Stimulated activated CD8-positive, alpha-beta memory T cell treated with anti-CD3 and anti-CD28 coated beads, Interleukin-15, amount 100 ng/mL, for 24 hours (primary cell): ENCODE measurements around the gene DLGAP1.
"Not testable (repeated sequence)": the region's sequence is repeated elsewhere in the genome, so short reads cannot be mapped to it uniquely, and the experiment has no call there.

Experiments
- DNase-seq: peaks from one replicate; pipeline ENCODE4 v3.0.0-alpha.2; 2020; ENCODE audit warnings: low read depth

DLGAP1 gene

GRCh38 chr18:3720159-3720558 lies 734.9 kb downstream of the DLGAP1 start:
- DNase-seq: no peak

- no peak for DNase-seq
Observed at GRCh38 chr18:3717376-3718025, 737.6 kb downstream of the DLGAP1 start.

- DNase-seq: no peak
Observed at GRCh38 chr18:3716116-3716660, 738.9 kb downstream of the DLGAP1 start.

GRCh38 chr18:3715231-3716080 lies 739.7 kb downstream of the DLGAP1 start:
- DNase-seq: no peak

DNA sequence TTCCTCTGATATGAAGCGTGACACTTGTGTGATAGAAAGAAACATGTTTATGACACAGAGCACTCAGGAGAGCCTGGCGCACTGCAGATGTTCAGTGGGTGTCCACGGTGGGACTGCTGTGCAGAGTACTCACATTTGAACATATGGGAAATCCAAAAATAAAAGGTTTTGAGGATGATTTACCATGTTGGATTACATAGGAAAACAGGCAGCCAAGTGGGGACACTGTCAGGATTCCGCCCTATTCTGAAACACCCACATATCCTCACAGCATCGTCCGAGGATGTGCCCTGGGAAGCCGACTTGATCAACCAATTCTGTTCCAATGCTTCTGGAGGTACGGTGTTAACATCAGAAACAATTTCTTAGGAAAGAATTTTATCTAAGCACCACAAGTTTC lies 741.4 kb downstream of the DLGAP1 start:
- DNase-seq: no peak

DNA sequence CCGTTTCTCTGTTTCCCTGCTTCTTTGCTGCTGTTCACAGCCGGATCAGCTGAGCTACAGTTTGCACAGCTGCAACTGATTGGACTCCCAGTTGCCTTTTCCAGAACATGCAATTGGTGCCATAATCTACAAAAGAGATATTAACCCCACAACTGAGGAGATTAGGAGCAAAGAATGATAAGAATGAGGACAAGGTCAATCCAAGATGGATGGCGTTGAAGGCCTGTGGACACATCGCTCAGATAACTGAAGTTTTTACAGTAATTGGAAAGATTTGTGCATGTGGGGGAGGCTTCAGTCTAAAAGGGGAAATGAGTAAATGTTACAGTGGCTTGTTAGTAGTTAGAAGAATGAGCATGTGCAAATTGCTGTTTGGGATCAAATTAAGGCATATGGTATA lies 741.9 kb downstream of the DLGAP1 start:
- DNase-seq: no peak

DNA sequence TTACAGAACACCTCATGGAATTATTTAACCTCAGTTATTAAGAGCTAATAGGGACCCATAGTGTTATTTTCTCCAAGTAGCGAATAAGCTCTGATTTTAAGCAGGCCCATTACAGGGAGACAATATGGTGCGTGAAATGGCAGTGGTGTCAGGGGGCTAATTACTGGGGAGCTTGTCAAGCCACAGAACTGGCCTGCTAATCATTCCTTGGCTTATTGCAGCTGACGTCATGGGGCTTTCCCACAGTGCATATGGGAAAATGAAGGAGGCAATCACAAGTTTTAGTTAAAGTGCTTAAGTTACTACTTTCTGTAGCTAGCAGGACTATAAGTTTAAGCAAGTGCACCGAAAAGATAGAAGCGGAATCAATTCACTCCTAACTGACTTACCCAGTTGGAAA lies 742.6 kb downstream of the DLGAP1 start:
- no peak for DNase-seq

GRCh38 chr18:3710712-3711301 lies 744.3 kb downstream of the DLGAP1 start:
- DNase-seq: no peak

GRCh38 chr18:3709205-3709604 lies 745.9 kb downstream of the DLGAP1 start:
- no peak for DNase-seq

- no peak for DNase-seq
Observed at GRCh38 chr18:3706279-3707097, 748.6 kb downstream of the DLGAP1 start.

DNA sequence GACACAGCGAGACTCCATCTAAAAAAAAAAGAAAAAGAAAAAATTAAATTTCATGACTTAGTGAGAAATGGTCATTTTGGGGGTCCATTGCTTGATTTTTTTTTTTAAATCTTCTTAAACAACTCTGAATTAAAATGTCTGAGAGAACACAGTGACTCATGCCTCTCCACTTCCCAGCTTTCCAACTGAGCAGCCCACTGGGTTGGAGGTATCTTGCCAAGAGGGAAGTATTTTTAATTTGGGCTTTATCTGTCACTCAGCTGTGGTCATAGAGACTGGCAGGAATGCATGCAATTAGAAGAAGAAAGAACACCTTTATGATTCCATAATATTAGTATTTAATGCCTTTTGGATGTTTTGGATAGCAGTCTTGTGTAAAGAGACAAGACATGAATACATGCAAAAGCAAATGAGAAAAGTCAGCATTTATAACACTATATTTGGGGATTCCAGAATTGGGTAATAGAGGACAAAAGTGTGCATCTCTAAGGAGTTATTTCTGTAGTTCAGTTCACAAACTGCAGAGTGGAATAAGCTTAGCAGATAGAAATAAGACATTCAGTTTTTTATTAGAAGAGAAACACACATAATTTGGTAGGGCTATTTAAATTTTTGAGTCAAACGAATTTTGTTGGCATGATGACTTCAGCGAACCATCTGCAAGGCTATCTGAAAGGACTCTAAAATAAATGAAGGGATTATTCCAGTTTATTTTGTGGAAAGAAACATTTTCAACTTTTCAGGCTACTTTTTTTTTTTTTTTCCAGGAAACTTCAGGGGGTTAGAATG lies 750.4 kb downstream of the DLGAP1 start:
- no peak for DNase-seq

- no peak for DNase-seq
Observed at GRCh38 chr18:3703732-3704176, 751.4 kb downstream of the DLGAP1 start.

- DNase-seq: not testable (repeated sequence)
Observed at GRCh38 chr18:3699707-3700567, 755.2 kb downstream of the DLGAP1 start.

GRCh38 chr18:3694030-3694778 lies 760.9 kb downstream of the DLGAP1 start:
- DNase-seq: not testable (repeated sequence)

GRCh38 chr18:3693410-3693809 lies 761.7 kb downstream of the DLGAP1 start:
- DNase-seq: no peak

- no peak for DNase-seq
Observed at GRCh38 chr18:3692691-3693090, 762.4 kb downstream of the DLGAP1 start.

GRCh38 chr18:3692113-3692621 lies 762.9 kb downstream of the DLGAP1 start:
- DNase-seq: no peak

DNA sequence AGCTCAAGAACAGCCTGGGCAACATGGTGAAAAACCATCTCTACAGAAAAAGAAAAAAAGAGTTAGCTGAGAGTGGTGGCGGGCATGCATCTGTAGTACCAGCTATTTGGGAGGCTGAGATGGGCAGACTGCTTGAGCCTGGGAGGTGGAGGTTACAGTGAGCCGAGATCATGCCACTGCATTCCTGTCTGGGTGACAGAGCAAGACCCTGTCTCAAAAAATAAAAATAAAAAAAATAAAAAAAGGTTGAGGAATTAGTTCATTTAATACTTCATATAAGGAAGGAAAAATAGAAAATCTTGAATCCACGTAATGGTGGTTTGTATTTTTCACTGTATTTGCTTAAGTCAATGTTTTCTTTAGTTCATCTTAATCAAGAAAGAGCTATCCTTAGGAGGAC lies 763.4 kb downstream of the DLGAP1 start:
- DNase-seq: no peak

- DNase-seq: no peak
Observed at GRCh38 chr18:3690764-3691066, 764.4 kb downstream of the DLGAP1 start.
